IMR-90 (cell line): ENCODE results near the gene RPN2. TPM values are rescaled to one million over a fixed set of nuclear protein-coding genes. Genes with fewer than 3 reads are reported as not detected.

Experiments used
- ATAC-seq: fragments of 200-7000 bp; cut with Tn5 transposase; 2 replicates; pipeline ENCODE4 v1.9.1; 2020; ENCODE audit warnings: low read depth, mild to moderate bottlenecking, moderate library complexity
- BruUV-seq: library from RNA; stranded (reverse); fragments of 400-500 nt; replicated peaks from 2 replicates; lab custom pipeline; 2021; lab: Mats Ljungman, UMichigan
- CTCF ChIA-PET: fragments of 300-600 bp; formaldehyde crosslinking; extraction: SDS; loops from one replicate; lab custom pipeline; 2021; ENCODE audit warnings: antibody characterized with exemption; lab: Yijun Ruan, JAX
- POLR2A ChIA-PET: fragments of 300-600 bp; sonication (Branson Sonifier 250); formaldehyde crosslinking; loops from one replicate; lab custom pipeline; 2022; ENCODE audit warnings: antibody characterized with exemption; ENCODE audit not compliant: unreplicated experiment; lab: Charles Lee
- DNase-seq: peaks from one replicate; pipeline ENCODE4 v3.0.0; 2013
- H2AFZ ChIP-seq: replicated peaks from 2 replicates; pipeline ENCODE3; 2013; ENCODE audit warnings: low read length, mild to moderate bottlenecking; ENCODE audit not compliant: poor library complexity
- H2AK5ac ChIP-seq: 2 replicates; pipeline ENCODE4 v1.6.1; 2013; ENCODE audit warnings: low read depth, low read length, inconsistent platforms
- H2AK9ac ChIP-seq: replicated peaks from 2 replicates; pipeline ENCODE3; 2013; ENCODE audit warnings: mild to moderate bottlenecking, low read depth, low read length, moderate library complexity; ENCODE audit not compliant: poor library complexity
- H2BK120ac ChIP-seq: 2 replicates; pipeline ENCODE4 v1.6.1; 2013; ENCODE audit warnings: low read depth, low read length, inconsistent platforms
- H2BK15ac ChIP-seq: 3 replicates; pipeline ENCODE4 v1.6.1; 2013; ENCODE audit warnings: low read depth, low read length, inconsistent platforms
- H2BK20ac ChIP-seq: 2 replicates; pipeline ENCODE4 v1.6.1; 2013; ENCODE audit warnings: low read depth, mild to moderate bottlenecking, inconsistent platforms, low read length, moderate library complexity
- H2BK5ac ChIP-seq: 2 replicates; pipeline ENCODE4 v1.6.1; 2013; ENCODE audit warnings: mild to moderate bottlenecking, low read depth, low read length, inconsistent platforms; ENCODE audit not compliant: poor library complexity, severe bottlenecking
- H3K14ac ChIP-seq: replicated peaks from 2 replicates; pipeline ENCODE4 v1.6.1; 2013; ENCODE audit warnings: low read depth, low read length, inconsistent platforms
- H3K18ac ChIP-seq: 2 replicates; pipeline ENCODE4 v1.6.1; 2013; ENCODE audit warnings: low read depth, low read length, control low read depth
- H3K23ac ChIP-seq: 2 replicates; pipeline ENCODE4 v1.6.1; 2013; ENCODE audit warnings: low read depth, low read length, inconsistent platforms
- H3K27ac ChIP-seq: 2 replicates; pipeline ENCODE4 v1.5.1; 2013; ENCODE audit warnings: mild to moderate bottlenecking, control low read depth, low read length; ENCODE audit not compliant: insufficient read depth
- H3K27me3 ChIP-seq: 2 replicates; pipeline ENCODE4 v1.6.1; 2013; ENCODE audit warnings: low read length; ENCODE audit not compliant: control insufficient read depth, insufficient read depth
- H3K36me3 ChIP-seq: 2 replicates; pipeline ENCODE4 v1.6.1; 2013; ENCODE audit warnings: low read length, mixed read lengths; ENCODE audit not compliant: control insufficient read depth, insufficient read depth
- H3K4ac ChIP-seq: 2 replicates; pipeline ENCODE4 v1.6.1; 2013; ENCODE audit warnings: low read depth, low read length, inconsistent platforms
- H3K4me1 ChIP-seq: 2 replicates; pipeline ENCODE4 v1.6.1; 2013; ENCODE audit warnings: low read length, mixed read lengths; ENCODE audit not compliant: control insufficient read depth, insufficient read depth
- H3K4me2 ChIP-seq: 2 replicates; pipeline ENCODE4 v1.6.1; 2013; ENCODE audit warnings: low read depth, mild to moderate bottlenecking, control low read depth, low read length, moderate library complexity
- H3K4me3 ChIP-seq: 2 replicates; pipeline ENCODE4 v1.5.1; 2013; ENCODE audit warnings: low read depth, mild to moderate bottlenecking, control low read depth, low read length, moderate library complexity; ENCODE audit not compliant: insufficient read depth
- H3K56ac ChIP-seq: 2 replicates; pipeline ENCODE4 v1.6.1; 2013; ENCODE audit warnings: low read length, inconsistent platforms; ENCODE audit not compliant: insufficient read depth; ENCODE audit errors: extremely low read depth
- H3K79me1 ChIP-seq, 2 experiments: 2 replicates each; pipeline ENCODE4 v1.6.1; 2013; ENCODE audit warnings: low read length in 2 of 2, inconsistent platforms in 1 of 2, low read depth in 1 of 2
- H3K9ac ChIP-seq: 2 replicates; pipeline ENCODE4 v1.6.1; 2013; ENCODE audit warnings: low read depth, low read length, control low read depth
- H3K9me1 ChIP-seq: 2 replicates; pipeline ENCODE4 v1.6.1; 2013; ENCODE audit warnings: low read length, inconsistent platforms; ENCODE audit not compliant: insufficient read depth
- H3K9me3 ChIP-seq: 2 replicates; pipeline ENCODE4 v1.6.1; 2013; ENCODE audit warnings: low read length; ENCODE audit not compliant: control insufficient read depth, insufficient read depth
- H4K20me1 ChIP-seq: 2 replicates; pipeline ENCODE4 v1.6.1; 2013; ENCODE audit warnings: low read length, inconsistent platforms; ENCODE audit not compliant: insufficient read depth
- H4K5ac ChIP-seq: 2 replicates; pipeline ENCODE4 v1.6.1; 2013; ENCODE audit warnings: mild to moderate bottlenecking, low read depth, low read length, control low read depth
- H4K8ac ChIP-seq, 2 experiments: 2 replicates each; pipeline ENCODE4 v1.6.1; 2013; ENCODE audit warnings: low read depth in 2 of 2, low read length in 2 of 2, control low read depth in 1 of 2, inconsistent platforms in 1 of 2
- H4K91ac ChIP-seq: 2 replicates; pipeline ENCODE4 v1.6.1; 2013; ENCODE audit warnings: low read depth, low read length, inconsistent platforms; ENCODE audit not compliant: insufficient read depth
- BHLHE40 ChIP-seq: fragments of 150-350 bp; IDR thresholded peaks from 2 replicates; pipeline ENCODE4 v1.6.1; 2016; ENCODE audit warnings: mild to moderate bottlenecking, low read depth, low read length
- CEBPB ChIP-seq: IDR thresholded peaks from 2 replicates; pipeline ENCODE4 v1.6.1; 2012; ENCODE audit warnings: low read depth, low read length, improper control_type of control experiment
- CHD1 ChIP-seq: IDR thresholded peaks from 2 replicates; pipeline ENCODE4 v1.6.1; 2012; ENCODE audit warnings: low read depth, low read length, improper control_type of control experiment
- FOS ChIP-seq: fragments of 150-350 bp; IDR thresholded peaks from 2 replicates; pipeline ENCODE4 v1.6.1; 2016; ENCODE audit warnings: low read depth, low read length
- MAFK ChIP-seq: IDR thresholded peaks from 2 replicates; pipeline ENCODE4 v1.6.1; 2012; ENCODE audit warnings: low read depth, low read length, improper control_type of control experiment
- MAZ ChIP-seq: IDR thresholded peaks from 2 replicates; pipeline ENCODE4 v1.6.1; 2012; ENCODE audit warnings: low read depth, mild to moderate bottlenecking, low read length, improper control_type of control experiment, moderate library complexity, borderline replicate concordance
- MXI1 ChIP-seq: IDR thresholded peaks from 2 replicates; pipeline ENCODE4 v1.6.1; 2012; ENCODE audit warnings: low read depth, mild to moderate bottlenecking, low read length, moderate library complexity, borderline replicate concordance
- NFE2L2 ChIP-seq: fragments of 150-350 bp; IDR thresholded peaks from 2 replicates; pipeline ENCODE4 v1.6.1; 2016; ENCODE audit warnings: low read depth, mild to moderate bottlenecking, low read length
- POLR2A ChIP-seq: IDR thresholded peaks from 2 replicates; pipeline ENCODE4 v1.6.1; 2012; ENCODE audit warnings: mild to moderate bottlenecking, low read depth, low read length
- RAD21 ChIP-seq: IDR thresholded peaks from 2 replicates; pipeline ENCODE4 v1.6.1; 2012; ENCODE audit warnings: low read length, improper control_type of control experiment
- RCOR1 ChIP-seq: IDR thresholded peaks from 2 replicates; pipeline ENCODE4 v1.6.1; 2012; ENCODE audit warnings: mild to moderate bottlenecking, low read length, improper control_type of control experiment; ENCODE audit not compliant: insufficient replicate concordance
- RFX5 ChIP-seq: IDR thresholded peaks from 2 replicates; pipeline ENCODE4 v1.8.0; 2012; ENCODE audit warnings: low read depth, mild to moderate bottlenecking, low read length, moderate library complexity
- SMC3 ChIP-seq: fragments of 150-350 bp; IDR thresholded peaks from 2 replicates; pipeline ENCODE4 v1.6.1; 2016; ENCODE audit warnings: low read depth, mild to moderate bottlenecking, antibody characterized with exemption, low read length, moderate library complexity
- USF2 ChIP-seq: fragments of 150-350 bp; IDR thresholded peaks from 2 replicates; pipeline ENCODE4 v1.6.1; 2017; ENCODE audit warnings: mild to moderate bottlenecking, antibody characterized with exemption, low read length, low read depth
- WGBS, 2 experiments: methylation state at CpG; one replicate each; pipeline versions ENCODE4 v1.1.5 to v1.1.7; 2013; ENCODE audit warnings: missing lambda C conversion rate in 2 of 2; ENCODE audit not compliant: insufficient read length in 1 of 2; ENCODE audit errors: extremely low coverage in 2 of 2; 5-methylcytosine and 5-hydroxymethylcytosine counted together
- dilution Hi-C: fragments of 300-500 bp; cut with HindIII; formaldehyde crosslinking; loops from one replicate; pipeline ENCODE4 v1.14.3; 2018; ENCODE audit warnings: low sequenced_read_pairs; ENCODE audit not compliant: unreplicated experiment
- in situ Hi-C: fragments of 300-500 bp; cut with MboI; formaldehyde crosslinking; loops from 3 replicates; pipeline ENCODE4 v1.14.3; 2019; ENCODE audit warnings: low sequenced_read_pairs, inconsistent platforms, mixed read lengths
- intact Hi-C: fragments of 100-400 bp; cut with micrococcal nuclease; formaldehyde crosslinking; loops from 2 replicates; pipeline ENCODE4 v1.10.0; 2022
- polyA plus RNA-seq, 3 experiments: library from polyadenylated mRNA; depleted of rRNA; stranded (reverse); fragments of >200 nt; gene quantifications; 2 replicates each; pipeline ENCODE4 v1.2.3, GENCODE V29; 2012; ENCODE audit warnings: low replicate concordance in 1 of 3
- total RNA-seq: library from RNA; depleted of rRNA; stranded (reverse); fragments of >200 nt; gene quantifications from 2 replicates; pipeline ENCODE4 v1.2.3, GENCODE V29; 2012
- TF ChIP-seq, protein P1 (sequence below): fragments of 150-350 bp; IDR thresholded peaks from 2 replicates; pipeline ENCODE4 v1.6.1; 2016; ENCODE audit warnings: low read depth, mild to moderate bottlenecking, low read length, moderate library complexity, borderline replicate concordance
- TF ChIP-seq, protein P2 (sequence below): conservative IDR thresholded peaks from 2 replicates; pipeline ENCODE4 v1.5.1; 2012; ENCODE audit warnings: mild to moderate bottlenecking, low read depth, low read length, improper control_type of control experiment

Gene RPN2
- total and polyA plus RNA-seq, 2 of the 4 experiments (the other 2 are of a cell fraction): 305 to 481 TPM

DNA sequence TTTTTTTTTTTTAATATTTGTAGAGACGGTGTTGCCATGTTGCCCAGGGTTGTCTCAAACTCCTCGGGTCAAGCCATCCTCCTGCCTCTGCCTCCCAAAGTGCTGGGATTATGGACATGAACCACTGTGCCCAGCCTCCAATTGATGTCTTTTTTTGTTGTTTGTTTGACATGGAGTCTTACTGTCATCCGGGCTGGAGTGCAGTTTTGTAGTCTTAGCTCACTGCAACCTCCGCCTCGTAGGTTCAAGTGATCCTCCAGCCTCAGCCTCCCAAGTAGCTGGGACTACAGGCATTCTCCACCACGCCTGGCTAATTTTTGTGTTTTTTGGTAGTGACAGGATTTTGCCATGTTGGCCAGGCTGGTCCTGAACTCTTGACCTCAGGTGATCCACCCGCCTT is 9.7 kb downstream of the RPN2 start:
- H3K14ac ChIP-seq: no peak overlapping the region
- H4K5ac ChIP-seq: no peak overlapping the region
- no peak overlapping the region for H3K56ac ChIP-seq
- H3K27ac ChIP-seq: no peak overlapping the region
- ChIA-PET POLR2A (no interaction called here), CTCF (no interaction called here)
- H2BK5ac ChIP-seq: no peak overlapping the region
- no peak overlapping the region for H2AK5ac ChIP-seq
- in situ Hi-C loops: no loop called here
- no peak overlapping the region for H3K4me2 ChIP-seq
- H4K91ac ChIP-seq: no peak overlapping the region
- H2BK20ac ChIP-seq: no peak overlapping the region
- DNase-seq (no peak), ATAC-seq (no peak)
- H2BK15ac ChIP-seq: no peak overlapping the region
- WGBS, 2 experiments: no CpG with 5 or more reads among the region's 7 CpGs
- no peak overlapping the region for H3K4me3 ChIP-seq
- H2AFZ ChIP-seq: no peak overlapping the region
- no peaks in the 10 kb centered on the region for H3K27me3 ChIP-seq
- H3K9ac ChIP-seq: no peak overlapping the region
- no peaks in the 10 kb centered on the region for H3K4me1 ChIP-seq
- peaks cover 67% of the 10 kb centered on the region for H4K20me1 ChIP-seq
- H2AK9ac ChIP-seq: no peak overlapping the region
- H2BK120ac ChIP-seq: no peak overlapping the region
- no peak overlapping the region for H3K18ac ChIP-seq
- no peak overlapping the region for H4K8ac ChIP-seq
- intact Hi-C loops: no loop called here
- no peak overlapping the region for H3K4ac ChIP-seq
- H3K9me1 ChIP-seq: peaks cover 5% of the 10 kb centered on the region
- H3K36me3 ChIP-seq: peaks cover 28% of the 10 kb centered on the region
- dilution Hi-C loops: no loop called here
- no peak overlapping the region for H3K23ac ChIP-seq
- peaks cover 27 to 72% of the 10 kb centered on the region in 2 experiments for H3K79me1 ChIP-seq
- BruUV-seq: no TSS peak
- TF ChIP-seq, protein P1, sequence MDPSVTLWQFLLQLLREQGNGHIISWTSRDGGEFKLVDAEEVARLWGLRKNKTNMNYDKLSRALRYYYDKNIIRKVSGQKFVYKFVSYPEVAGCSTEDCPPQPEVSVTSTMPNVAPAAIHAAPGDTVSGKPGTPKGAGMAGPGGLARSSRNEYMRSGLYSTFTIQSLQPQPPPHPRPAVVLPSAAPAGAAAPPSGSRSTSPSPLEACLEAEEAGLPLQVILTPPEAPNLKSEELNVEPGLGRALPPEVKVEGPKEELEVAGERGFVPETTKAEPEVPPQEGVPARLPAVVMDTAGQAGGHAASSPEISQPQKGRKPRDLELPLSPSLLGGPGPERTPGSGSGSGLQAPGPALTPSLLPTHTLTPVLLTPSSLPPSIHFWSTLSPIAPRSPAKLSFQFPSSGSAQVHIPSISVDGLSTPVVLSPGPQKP: no peak
- TF ChIP-seq POLR2A: no peak
- TF ChIP-seq NFE2L2: no peak
- no peak for TF ChIP-seq MXI1
- TF ChIP-seq RFX5: no peak
- no peak for TF ChIP-seq FOS
- TF ChIP-seq USF2: no peak
- TF ChIP-seq SMC3: no peak
- no peak for TF ChIP-seq RCOR1
- TF ChIP-seq RAD21: no peak
- no peak for TF ChIP-seq CHD1
- TF ChIP-seq BHLHE40: no peak
- no peak for TF ChIP-seq MAZ
- TF ChIP-seq, protein P2, sequence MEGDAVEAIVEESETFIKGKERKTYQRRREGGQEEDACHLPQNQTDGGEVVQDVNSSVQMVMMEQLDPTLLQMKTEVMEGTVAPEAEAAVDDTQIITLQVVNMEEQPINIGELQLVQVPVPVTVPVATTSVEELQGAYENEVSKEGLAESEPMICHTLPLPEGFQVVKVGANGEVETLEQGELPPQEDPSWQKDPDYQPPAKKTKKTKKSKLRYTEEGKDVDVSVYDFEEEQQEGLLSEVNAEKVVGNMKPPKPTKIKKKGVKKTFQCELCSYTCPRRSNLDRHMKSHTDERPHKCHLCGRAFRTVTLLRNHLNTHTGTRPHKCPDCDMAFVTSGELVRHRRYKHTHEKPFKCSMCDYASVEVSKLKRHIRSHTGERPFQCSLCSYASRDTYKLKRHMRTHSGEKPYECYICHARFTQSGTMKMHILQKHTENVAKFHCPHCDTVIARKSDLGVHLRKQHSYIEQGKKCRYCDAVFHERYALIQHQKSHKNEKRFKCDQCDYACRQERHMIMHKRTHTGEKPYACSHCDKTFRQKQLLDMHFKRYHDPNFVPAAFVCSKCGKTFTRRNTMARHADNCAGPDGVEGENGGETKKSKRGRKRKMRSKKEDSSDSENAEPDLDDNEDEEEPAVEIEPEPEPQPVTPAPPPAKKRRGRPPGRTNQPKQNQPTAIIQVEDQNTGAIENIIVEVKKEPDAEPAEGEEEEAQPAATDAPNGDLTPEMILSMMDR: no peak
- no peak for TF ChIP-seq CEBPB
- TF ChIP-seq MAFK: no peak
- H3K9me3 ChIP-seq: no peaks in the 10 kb centered on the region
